Osteoblast (primary cell): Measurements from ENCODE around the gene ANP32A. TPM values are rescaled to one million over a fixed set of nuclear protein-coding genes. Genes with fewer than 3 reads are reported as not detected.
"Not testable (repeated sequence)": the region's sequence is repeated elsewhere in the genome, so short reads cannot be mapped to it uniquely, and the experiment has no call there.

ENCODE experiments used
- DNase-seq: peaks from one replicate; pipeline ENCODE4 v3.0.0; 2011; ENCODE audit warnings: low spot score, mixed read lengths; ENCODE audit not compliant: insufficient read length; ENCODE audit errors: missing footprints
- H2AFZ ChIP-seq: 2 replicates; pipeline ENCODE4 v1.6.0; 2011; ENCODE audit warnings: mild to moderate bottlenecking, low read length
- H3K27ac ChIP-seq: 2 replicates; pipeline ENCODE4 v1.5.1; 2011; ENCODE audit warnings: mild to moderate bottlenecking, low read depth, low read length, moderate library complexity
- H3K27me3 ChIP-seq: 2 replicates; pipeline ENCODE4 v1.6.0; 2012; ENCODE audit warnings: mild to moderate bottlenecking, control low read depth, inconsistent platforms, low read length, moderate library complexity; ENCODE audit not compliant: insufficient read depth
- H3K36me3 ChIP-seq: 2 replicates; pipeline ENCODE4 v1.5.1; 2011; ENCODE audit warnings: mild to moderate bottlenecking, low read length, control low read depth, moderate library complexity; ENCODE audit not compliant: insufficient read depth
- H3K4me1 ChIP-seq: 2 replicates; pipeline ENCODE4 v1.5.1; 2011; ENCODE audit warnings: mild to moderate bottlenecking, low read length, control low read depth, moderate library complexity; ENCODE audit not compliant: insufficient read depth
- H3K4me2 ChIP-seq: 2 replicates; pipeline ENCODE4 v1.6.0; 2011; ENCODE audit warnings: mild to moderate bottlenecking, low read length; ENCODE audit not compliant: insufficient read depth
- H3K4me3 ChIP-seq: fragments of 200-600 bp; sonication (generic); 3 replicates; pipeline ENCODE4 v1.5.1; 2012; ENCODE audit warnings: mild to moderate bottlenecking, low read length, inconsistent platforms; ENCODE audit not compliant: insufficient read depth
- H3K79me2 ChIP-seq: 2 replicates; pipeline ENCODE4 v1.6.0; 2012; ENCODE audit warnings: mild to moderate bottlenecking, low read length, control low read depth, inconsistent platforms; ENCODE audit not compliant: insufficient read depth
- H3K9me3 ChIP-seq: 2 replicates; pipeline ENCODE4 v1.5.1; 2011; ENCODE audit warnings: low read depth, low read length, control low read depth
- H4K20me1 ChIP-seq: 2 replicates; pipeline ENCODE4 v1.6.0; 2012; ENCODE audit warnings: mild to moderate bottlenecking, low read length, control low read depth; ENCODE audit not compliant: insufficient read depth
- total RNA-seq: library from RNA; depleted of rRNA; stranded (reverse); fragments of >200 nt; gene quantifications from 2 replicates; pipeline ENCODE4 v1.2.3, GENCODE V29; 2012
- TF ChIP-seq, protein P1 (sequence below): IDR thresholded peaks from 2 replicates; pipeline ENCODE4 v1.5.1; 2011; ENCODE audit warnings: mild to moderate bottlenecking, low read depth, low read length, moderate library complexity; ENCODE audit errors: extremely low read depth

Gene ANP32A
- total RNA-seq, 1 donor: 29.7 TPM

- Histone ChIP-seq H2AFZ (no peak overlapping the region), H3K27me3 (peaks cover 12% of the 10 kb centered on the region), H3K36me3 (no peaks in the 10 kb centered on the region), H3K4me3 (no peak overlapping the region), H3K27ac (no peak overlapping the region), H3K4me1 (peaks cover 6% of the 10 kb centered on the region), H4K20me1 (no peaks in the 10 kb centered on the region), H3K4me2 (no peak overlapping the region), H3K79me2 (no peaks in the 10 kb centered on the region), H3K9me3 (no peaks in the 10 kb centered on the region)
- TF ChIP-seq, protein P1, sequence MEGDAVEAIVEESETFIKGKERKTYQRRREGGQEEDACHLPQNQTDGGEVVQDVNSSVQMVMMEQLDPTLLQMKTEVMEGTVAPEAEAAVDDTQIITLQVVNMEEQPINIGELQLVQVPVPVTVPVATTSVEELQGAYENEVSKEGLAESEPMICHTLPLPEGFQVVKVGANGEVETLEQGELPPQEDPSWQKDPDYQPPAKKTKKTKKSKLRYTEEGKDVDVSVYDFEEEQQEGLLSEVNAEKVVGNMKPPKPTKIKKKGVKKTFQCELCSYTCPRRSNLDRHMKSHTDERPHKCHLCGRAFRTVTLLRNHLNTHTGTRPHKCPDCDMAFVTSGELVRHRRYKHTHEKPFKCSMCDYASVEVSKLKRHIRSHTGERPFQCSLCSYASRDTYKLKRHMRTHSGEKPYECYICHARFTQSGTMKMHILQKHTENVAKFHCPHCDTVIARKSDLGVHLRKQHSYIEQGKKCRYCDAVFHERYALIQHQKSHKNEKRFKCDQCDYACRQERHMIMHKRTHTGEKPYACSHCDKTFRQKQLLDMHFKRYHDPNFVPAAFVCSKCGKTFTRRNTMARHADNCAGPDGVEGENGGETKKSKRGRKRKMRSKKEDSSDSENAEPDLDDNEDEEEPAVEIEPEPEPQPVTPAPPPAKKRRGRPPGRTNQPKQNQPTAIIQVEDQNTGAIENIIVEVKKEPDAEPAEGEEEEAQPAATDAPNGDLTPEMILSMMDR: no peak
- DNase-seq: no peak
Measured at GRCh38 chr15:68767833-68768232, 52.9 kb downstream of the ANP32A start.

DNA sequence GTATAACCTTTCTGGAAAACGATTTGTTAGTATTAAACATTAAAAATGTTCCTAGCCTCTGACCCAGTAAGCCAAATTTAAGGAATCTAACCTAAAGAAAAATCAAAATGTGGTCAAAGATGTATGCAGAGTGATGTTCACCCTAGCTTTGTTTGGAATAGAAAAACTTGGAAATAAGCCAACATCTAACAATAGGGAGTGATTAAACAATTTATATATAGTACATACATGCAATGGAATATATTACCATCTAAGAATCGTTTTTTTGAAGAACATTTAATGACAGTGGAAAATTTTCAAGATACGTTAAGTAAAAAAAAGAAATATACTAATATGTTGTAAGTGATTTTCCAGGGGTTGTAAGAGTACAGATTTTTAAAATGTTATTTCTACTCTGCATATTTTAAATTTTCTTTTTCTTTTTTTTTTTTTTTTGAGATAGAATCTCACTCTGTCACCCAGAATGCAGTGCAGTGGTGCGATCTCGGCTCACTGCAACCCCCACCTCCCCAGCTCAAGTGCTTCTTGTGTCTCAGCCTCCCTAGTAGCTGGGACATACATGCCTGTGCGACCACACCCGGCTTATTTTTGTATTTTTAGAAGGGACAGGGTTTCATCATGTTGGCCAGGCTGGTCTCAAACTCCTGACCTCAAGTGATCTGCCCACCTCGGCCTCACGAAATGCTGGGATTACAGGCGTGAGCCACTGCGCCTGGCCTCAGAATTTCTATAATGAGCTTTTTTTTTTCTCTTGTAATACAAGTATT, 54.9 kb downstream of the ANP32A start:
- Histone ChIP-seq H3K36me3 (no peaks in the 10 kb centered on the region), H3K79me2 (no peaks in the 10 kb centered on the region), H2AFZ (no peak overlapping the region), H3K4me1 (peaks cover 6% of the 10 kb centered on the region), H3K4me3 (no peak overlapping the region), H3K9me3 (no peaks in the 10 kb centered on the region), H3K4me2 (no peak overlapping the region), H4K20me1 (no peaks in the 10 kb centered on the region), H3K27me3 (peaks cover 11% of the 10 kb centered on the region), H3K27ac (no peak overlapping the region)
- TF ChIP-seq, protein P1: no peak
- DNase-seq: no peak

GRCh38 chr15:68764090-68764489, 56.6 kb downstream of the ANP32A start:
- Histone ChIP-seq H3K79me2 (no peaks in the 10 kb centered on the region), H3K27ac (no peak overlapping the region), H3K4me2 (no peak overlapping the region), H3K27me3 (peaks cover 8% of the 10 kb centered on the region), H3K4me3 (no peak overlapping the region), H2AFZ (no peak overlapping the region), H3K4me1 (peaks cover 6% of the 10 kb centered on the region), H4K20me1 (no peaks in the 10 kb centered on the region), H3K36me3 (no peaks in the 10 kb centered on the region), H3K9me3 (no peaks in the 10 kb centered on the region)
- TF ChIP-seq, protein P1: no peak
- no peak for DNase-seq

DNA sequence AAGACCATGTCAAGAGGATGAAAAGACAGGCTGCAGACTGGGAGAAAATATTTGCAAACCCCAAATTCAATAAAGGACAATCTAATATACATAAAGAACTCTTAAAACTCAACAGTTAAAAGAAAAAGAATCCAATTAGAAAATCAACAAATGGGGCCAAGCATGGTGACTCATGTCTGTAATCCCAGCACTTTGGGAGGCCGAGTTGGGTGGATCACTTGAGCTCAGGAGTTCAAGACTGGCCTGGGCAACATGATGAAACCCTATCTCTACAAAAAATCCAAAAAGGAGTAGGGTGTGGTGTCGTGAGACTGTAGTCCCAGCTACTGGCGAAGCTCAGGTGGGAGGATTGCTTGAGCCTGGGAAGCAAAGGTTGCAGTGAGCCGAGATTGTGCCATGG, 57.6 kb downstream of the ANP32A start:
- H3K9me3 ChIP-seq: no peaks in the 10 kb centered on the region
- TF ChIP-seq, protein P1: no peak

DNA sequence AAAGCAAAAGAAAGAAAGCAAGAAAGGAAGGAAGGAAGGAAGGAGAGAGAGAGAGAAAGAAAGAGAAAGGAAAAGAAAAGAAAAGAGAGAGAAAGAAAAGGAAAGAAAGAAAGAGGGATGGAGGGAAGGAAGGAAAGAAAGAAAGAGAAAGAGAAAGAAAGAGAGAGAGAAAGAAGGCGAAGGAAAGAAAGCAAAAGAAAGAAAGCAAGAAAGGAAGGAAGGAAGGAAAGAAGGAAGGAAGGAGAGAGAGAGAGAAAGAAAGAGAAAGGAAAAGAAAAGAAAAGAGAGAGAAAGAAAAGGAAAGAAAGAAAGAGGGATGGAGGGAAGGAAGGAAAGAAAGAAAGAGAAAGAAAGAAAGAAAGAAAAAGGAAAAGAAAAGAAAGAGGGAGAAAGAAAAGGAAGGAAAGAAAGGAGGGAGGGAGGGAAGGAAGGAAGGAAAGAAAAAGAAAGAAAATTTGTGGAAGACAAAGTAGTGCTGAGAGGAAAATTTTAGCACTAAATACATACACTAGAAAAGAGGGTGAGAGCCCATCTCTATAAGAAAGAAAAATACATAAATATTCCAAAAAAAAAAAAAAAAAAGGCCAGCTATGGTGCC, 60.6 kb downstream of the ANP32A start:
- DNase-seq, H3K36me3 ChIP-seq, H3K27ac ChIP-seq, H3K9me3 ChIP-seq, H2AFZ ChIP-seq, H3K79me2 ChIP-seq, H4K20me1 ChIP-seq, H3K4me2 ChIP-seq, H3K4me1 ChIP-seq, H3K4me3 ChIP-seq: not testable (repeated sequence)
- peaks cover 17% of the 10 kb centered on the region for H3K27me3 ChIP-seq

More for the DNA sequence above, 57.6 kb downstream of the ANP32A start:
- H4K20me1 ChIP-seq: no peaks in the 10 kb centered on the region
- no peak for DNase-seq
- no peak overlapping the region for H3K4me2 ChIP-seq
- no peak overlapping the region for H3K27ac ChIP-seq
- H3K27me3 ChIP-seq: peaks cover 8% of the 10 kb centered on the region
- no peaks in the 10 kb centered on the region for H3K79me2 ChIP-seq
- H2AFZ ChIP-seq: no peak overlapping the region
- no peaks in the 10 kb centered on the region for H3K4me1 ChIP-seq
- H3K36me3 ChIP-seq: no peaks in the 10 kb centered on the region
- H3K4me3 ChIP-seq: no peak overlapping the region
